Osteocyte (in vitro differentiated cells): ENCODE data around the gene TENT5A. TPM values are rescaled to one million over a fixed set of nuclear protein-coding genes. Genes with fewer than 3 reads are reported as not detected.

Experiments used
- DNase-seq: peaks from one replicate; pipeline ENCODE4 v3.0.0; 2021; ENCODE audit warnings: mixed read lengths; ENCODE audit not compliant: unreplicated experiment; ENCODE audit errors: extremely low spot score
- H3K27ac Mint-ChIP-seq: one replicate; pipeline ENCODE4 v1.8.0; 2021; ENCODE audit warnings: mild to moderate bottlenecking, mixed read lengths; ENCODE audit not compliant: unreplicated experiment
- H3K27me3 Mint-ChIP-seq: one replicate; pipeline ENCODE4 v1.8.0; 2021; ENCODE audit warnings: mixed read lengths; ENCODE audit not compliant: unreplicated experiment
- H3K36me3 Mint-ChIP-seq: one replicate; pipeline ENCODE4 v1.8.0; 2021; ENCODE audit warnings: mixed read lengths; ENCODE audit not compliant: unreplicated experiment
- H3K4me1 Mint-ChIP-seq: one replicate; pipeline ENCODE4 v1.8.0; 2021; ENCODE audit warnings: mixed read lengths; ENCODE audit not compliant: unreplicated experiment
- H3K4me3 Mint-ChIP-seq: one replicate; pipeline ENCODE4 v1.8.0; 2021; ENCODE audit warnings: mild to moderate bottlenecking, moderate library complexity, mixed read lengths; ENCODE audit not compliant: unreplicated experiment
- H3K9me3 Mint-ChIP-seq: one replicate; pipeline ENCODE4 v1.8.0; 2021; ENCODE audit warnings: mixed read lengths; ENCODE audit not compliant: unreplicated experiment
- CTCF ChIP-seq: fragments of 200-600 bp; sonication (generic); IDR thresholded peaks from 2 replicates; pipeline ENCODE4 v1.5.0; 2021; ENCODE audit warnings: antibody characterized with exemption, mild to moderate bottlenecking, moderate library complexity
- total RNA-seq: library from RNA; stranded (reverse); gene quantifications from 2 replicates; pipeline ENCODE4 v1.2.1, GENCODE V29; 2021

The TENT5A gene
- total RNA-seq, 1 donor from 2014 or later = 25.8 TPM

DNA sequence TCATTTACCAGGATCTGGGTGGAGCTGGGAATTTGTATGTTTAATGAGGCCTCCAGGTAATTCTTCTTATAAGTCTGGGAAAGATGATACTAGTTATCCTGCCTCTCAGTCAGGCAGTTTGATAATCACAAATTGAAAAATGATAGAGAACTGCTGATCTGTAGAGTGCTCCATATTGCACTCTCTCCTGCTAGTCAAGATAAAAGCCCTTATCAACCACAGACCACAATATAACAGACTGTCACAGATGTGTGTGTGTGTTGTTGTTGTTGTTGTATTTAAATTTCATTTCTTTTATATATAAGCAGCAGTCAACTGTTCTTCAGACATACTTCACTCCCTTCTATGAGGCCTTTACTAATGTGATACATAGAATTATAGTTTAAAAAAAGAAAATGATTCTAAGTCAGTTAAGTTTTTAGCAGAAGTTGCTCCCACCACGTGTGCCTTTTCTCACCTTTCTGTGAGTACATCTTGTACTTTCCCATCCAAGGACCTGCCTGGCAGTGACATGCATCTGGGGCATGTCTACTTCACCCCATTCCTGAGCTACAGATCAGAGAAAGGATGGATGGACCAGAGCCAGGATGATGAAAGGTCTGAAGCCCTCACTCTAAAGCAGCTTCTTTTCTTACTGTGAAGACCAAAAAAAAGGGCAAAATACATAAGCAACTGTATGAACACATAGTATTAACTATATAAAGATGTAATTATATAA, 29.8 kb downstream of the TENT5A start:
- no peaks in the 10 kb centered on the region for H3K27me3 Mint-ChIP-seq
- H3K9me3 Mint-ChIP-seq = no peaks in the 10 kb centered on the region
- H3K4me3 Mint-ChIP-seq = no peak overlapping the region
- no peak overlapping the region for H3K27ac Mint-ChIP-seq
- no peak for DNase-seq
- no peak for TF ChIP-seq CTCF
- H3K36me3 Mint-ChIP-seq = no peaks in the 10 kb centered on the region
- peaks cover 1% of the 10 kb centered on the region for H3K4me1 Mint-ChIP-seq

DNA sequence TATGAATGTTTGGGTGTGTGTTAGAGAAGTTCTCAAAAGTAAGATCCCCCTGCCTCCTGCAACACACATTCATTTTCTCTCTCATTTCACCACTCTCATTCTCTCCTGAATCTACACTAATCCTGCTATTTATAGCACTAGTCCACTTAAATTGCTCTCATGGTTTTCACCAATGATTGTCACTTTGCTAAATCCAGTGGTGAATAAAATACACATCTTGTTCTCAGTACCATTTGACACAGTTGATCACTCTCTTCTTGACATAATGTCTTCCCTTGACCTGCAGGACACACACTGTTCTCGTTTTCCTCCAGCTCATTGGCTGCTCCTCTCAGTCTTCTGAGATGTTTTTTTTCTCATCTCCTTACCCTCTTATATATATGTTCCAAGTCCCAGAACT, 32.1 kb downstream of the TENT5A start:
- H3K36me3 Mint-ChIP-seq = no peaks in the 10 kb centered on the region
- H3K4me3 Mint-ChIP-seq = no peak overlapping the region
- H3K27ac Mint-ChIP-seq = no peak overlapping the region
- no peak for TF ChIP-seq CTCF
- no peak for DNase-seq
- no peaks in the 10 kb centered on the region for H3K27me3 Mint-ChIP-seq
- no peaks in the 10 kb centered on the region for H3K9me3 Mint-ChIP-seq
- H3K4me1 Mint-ChIP-seq = peaks cover 6% of the 10 kb centered on the region

DNA sequence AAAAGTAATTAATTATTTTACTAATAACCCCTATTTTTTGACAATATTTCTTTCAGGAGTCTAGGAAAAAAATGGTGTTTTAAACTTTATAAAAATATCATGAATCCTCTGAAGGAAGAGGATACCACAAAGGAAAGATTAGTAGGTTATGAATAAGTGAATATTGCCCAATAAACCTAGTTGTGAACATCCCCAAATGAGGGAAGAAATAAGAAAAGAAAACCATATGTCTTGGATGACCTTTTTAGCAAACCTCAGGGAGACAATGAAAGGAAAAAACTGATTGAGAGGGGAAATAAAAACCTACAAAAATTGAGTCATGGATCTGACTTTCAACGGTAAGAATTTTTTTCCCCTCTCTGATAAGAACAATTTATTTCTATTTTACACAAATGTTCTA, 34.4 kb downstream of the TENT5A start:
- no peak for DNase-seq
- no peak for TF ChIP-seq CTCF
- Mint-ChIP-seq H3K27me3 (no peaks in the 10 kb centered on the region), H3K27ac (no peak overlapping the region), H3K9me3 (no peaks in the 10 kb centered on the region), H3K36me3 (no peaks in the 10 kb centered on the region), H3K4me1 (peaks cover 6% of the 10 kb centered on the region), H3K4me3 (no peak overlapping the region)

DNA sequence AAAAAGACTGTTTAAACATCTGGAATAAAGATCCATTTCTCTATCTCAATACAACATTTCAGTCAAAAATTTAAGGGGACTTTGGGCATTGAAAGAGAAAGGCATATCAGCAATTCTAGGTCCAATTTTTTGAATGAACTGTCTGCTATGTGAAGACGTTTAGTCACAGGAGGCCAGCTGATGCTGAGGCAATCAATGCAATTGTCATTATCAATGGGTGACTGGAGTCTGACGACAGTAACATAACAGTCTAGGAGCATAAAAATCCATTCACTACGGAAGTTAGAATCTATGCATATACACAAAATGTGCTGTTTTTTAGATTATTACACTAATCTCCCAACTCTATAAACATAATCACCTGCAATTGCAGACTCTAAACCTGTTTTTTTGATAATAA, 37.8 kb downstream of the TENT5A start:
- H3K36me3 Mint-ChIP-seq = no peaks in the 10 kb centered on the region
- no peak overlapping the region for H3K4me3 Mint-ChIP-seq
- no peak for TF ChIP-seq CTCF
- no peak for DNase-seq
- H3K4me1 Mint-ChIP-seq = peaks cover 6% of the 10 kb centered on the region
- no peak overlapping the region for H3K27ac Mint-ChIP-seq
- peaks cover 4% of the 10 kb centered on the region for H3K9me3 Mint-ChIP-seq
- no peaks in the 10 kb centered on the region for H3K27me3 Mint-ChIP-seq

GRCh38 chr6:81713205-81713604, 39.3 kb downstream of the TENT5A start:
- Mint-ChIP-seq H3K9me3 (peaks cover 4% of the 10 kb centered on the region), H3K4me1 (peaks cover 6% of the 10 kb centered on the region), H3K27me3 (no peaks in the 10 kb centered on the region), H3K36me3 (no peaks in the 10 kb centered on the region), H3K27ac (no peak overlapping the region), H3K4me3 (no peak overlapping the region)
- DNase-seq = no peak
- no peak for TF ChIP-seq CTCF
